A172 (cell line): ENCODE results near the gene SH3BGRL2. TPM values are rescaled to one million over a fixed set of nuclear protein-coding genes. Genes with fewer than 3 reads are reported as not detected.

ENCODE experiments used
- DNase-seq: peaks from one replicate; pipeline ENCODE4 v3.0.0-alpha.2; 2015; ENCODE audit warnings: low spot score
- total RNA-seq: library from RNA; depleted of rRNA; stranded (reverse); fragments of >200 nt; shearing (Covaris generic); gene quantifications from 2 replicates; pipeline ENCODE4 v1.2.3, GENCODE V29; 2014

Gene SH3BGRL2
- total RNA-seq, 1 experiment from 2014 or later = 1.2 TPM

DNA sequence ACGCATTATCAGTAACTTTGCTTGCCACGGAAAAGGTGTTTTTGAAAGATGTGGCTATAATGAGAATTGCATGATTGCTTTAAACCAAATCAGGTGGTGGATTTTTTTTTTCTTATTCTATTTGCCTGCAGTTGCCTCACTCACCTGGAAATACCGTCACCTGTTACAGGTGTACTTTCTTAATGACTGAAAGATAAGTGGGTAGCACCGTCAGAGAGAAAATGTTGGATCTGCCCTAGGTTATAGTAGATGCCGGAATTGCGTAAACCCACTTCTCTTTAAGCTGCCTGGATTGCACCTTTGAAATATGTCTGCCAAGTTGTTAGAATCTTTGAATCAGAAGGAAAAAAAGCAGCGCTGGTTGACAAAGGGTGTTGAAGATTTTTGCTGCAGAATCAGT, 68.5 kb downstream of the SH3BGRL2 start:
- no peak for DNase-seq

DNA sequence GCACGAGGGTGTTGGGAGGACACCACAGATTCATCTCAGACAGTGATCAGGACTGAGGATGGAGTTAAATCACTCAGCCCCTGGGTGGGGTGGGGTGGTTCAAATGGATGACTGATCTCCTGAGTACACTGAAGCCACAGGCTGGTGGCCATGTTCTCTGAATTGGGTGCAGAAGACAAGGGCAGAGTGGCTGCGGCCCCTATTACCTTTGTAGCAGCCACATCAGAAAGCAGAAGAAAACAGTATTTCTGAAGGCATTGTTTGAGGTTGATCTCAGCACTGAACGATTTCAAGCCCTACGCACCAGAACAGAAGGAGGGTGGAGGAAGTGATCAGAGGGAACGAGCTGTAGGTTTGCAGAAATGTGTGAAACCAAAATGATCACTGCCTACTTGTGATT, 71.6 kb downstream of the SH3BGRL2 start:
- no peak for DNase-seq

DNA sequence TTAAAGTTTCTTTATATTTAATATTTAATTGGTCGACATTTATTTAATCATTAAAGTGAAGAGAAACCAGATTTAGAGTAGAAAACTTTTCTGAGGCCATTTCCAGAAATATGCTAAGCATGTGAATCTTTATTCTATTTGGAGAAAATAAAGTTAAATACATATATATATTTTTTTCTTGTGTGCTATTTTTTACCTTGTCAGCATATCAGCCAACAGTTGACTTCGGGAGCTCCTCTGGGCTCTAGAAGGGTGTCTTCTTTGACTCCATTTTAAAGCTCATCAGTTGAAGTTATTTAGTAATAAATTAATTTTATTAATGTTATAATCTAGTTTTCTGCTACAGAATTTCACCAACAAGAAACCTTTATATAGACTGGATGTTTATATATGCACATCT, 73.1 kb downstream of the SH3BGRL2 start:
- DNase-seq = no peak

DNA sequence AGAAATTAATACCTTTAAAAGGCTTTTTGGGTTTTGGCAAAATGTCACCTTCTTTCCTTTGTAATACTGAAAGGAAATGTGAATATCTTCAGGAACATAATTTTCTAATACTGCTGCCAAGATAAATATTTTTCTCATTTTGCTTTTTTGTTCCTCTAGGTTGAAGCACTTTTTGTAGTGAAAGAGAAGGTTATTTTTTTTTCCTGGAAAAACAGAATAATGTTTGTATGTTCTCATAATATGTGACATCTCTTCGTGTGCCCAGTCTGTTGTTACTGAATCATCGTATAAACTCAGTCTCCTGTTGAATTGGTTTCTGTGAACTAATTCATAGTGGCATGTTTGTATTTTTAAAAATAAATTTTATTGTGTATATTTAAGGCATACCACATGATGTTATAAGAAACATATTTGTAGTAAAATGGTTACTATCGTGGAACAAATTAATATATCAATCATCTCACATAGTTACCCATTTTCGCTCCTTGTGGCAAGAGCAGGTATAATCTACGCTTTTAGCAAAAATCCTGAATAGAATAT, 74.4 kb downstream of the SH3BGRL2 start:
- DNase-seq = no peak

DNA sequence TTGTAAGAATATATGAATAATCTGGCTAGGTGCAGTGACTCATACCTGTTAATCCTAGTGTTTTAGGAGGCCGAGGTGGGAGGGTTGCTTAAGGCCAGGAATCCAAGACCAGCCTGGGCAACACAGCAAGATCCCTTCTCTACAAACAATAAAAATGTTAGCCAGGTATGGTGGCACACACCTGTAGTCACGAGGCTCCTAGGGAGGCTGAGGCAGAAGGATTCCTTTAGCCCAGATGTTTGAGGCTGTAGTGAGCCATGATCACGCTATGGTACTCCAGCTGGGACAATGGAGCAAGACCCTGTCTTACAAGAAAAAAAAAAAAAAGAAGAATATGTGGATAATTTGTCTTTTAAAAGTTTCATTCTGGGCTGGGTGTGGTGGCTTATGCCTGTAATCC, 75.4 kb downstream of the SH3BGRL2 start:
- no peak for DNase-seq

DNA sequence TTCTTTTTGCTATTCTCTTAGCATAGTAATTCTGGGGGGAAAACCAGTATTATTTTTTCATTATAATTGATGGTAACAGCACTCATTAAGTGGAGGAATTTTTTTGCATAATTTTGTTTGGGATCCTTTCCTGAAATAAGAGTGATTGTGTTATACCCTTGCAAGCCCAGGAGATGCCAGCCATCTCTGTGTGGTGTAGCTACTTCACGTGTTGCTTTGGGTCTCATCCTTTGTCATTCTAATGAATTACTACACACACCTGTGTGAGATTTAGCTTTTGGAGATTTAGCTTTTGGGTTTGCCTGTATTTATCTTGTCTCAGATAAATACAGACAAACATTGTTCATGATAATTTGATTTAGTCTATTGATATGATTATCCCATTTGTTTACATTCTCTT, 76.5 kb downstream of the SH3BGRL2 start:
- DNase-seq = no peak

DNA sequence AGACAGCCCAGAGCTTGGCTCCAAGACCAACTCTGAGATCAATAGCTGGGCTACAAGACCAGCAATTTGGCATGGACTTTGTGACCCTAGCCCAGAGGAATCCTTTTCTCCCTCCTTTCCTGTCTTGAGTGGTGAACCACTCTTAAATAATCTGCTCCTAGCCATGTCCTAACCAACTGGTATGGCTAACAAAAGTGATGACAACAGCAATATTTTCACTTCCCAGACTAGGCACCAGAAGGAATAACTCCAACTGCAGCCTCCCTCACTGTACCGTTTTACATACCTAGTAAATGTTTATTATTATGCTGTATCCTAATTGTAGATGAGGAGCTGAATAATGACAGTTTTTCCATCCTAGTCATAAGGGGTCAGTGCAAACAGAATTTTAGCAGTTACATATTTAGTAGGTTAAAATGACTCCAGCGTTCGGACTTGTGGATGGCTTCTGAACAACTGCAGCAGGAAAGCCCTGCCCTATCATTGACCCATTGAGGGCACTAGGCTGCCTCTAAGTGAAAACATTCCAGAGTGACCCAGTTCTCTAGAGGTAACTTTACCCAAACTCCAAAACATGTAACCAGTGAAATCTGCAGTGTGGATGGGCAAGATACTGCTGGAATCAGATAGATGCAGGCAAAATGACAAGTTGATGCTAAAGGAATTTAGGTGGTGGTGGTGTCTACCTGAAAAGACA, 77.1 kb downstream of the SH3BGRL2 start:
- DNase-seq = no peak

DNA sequence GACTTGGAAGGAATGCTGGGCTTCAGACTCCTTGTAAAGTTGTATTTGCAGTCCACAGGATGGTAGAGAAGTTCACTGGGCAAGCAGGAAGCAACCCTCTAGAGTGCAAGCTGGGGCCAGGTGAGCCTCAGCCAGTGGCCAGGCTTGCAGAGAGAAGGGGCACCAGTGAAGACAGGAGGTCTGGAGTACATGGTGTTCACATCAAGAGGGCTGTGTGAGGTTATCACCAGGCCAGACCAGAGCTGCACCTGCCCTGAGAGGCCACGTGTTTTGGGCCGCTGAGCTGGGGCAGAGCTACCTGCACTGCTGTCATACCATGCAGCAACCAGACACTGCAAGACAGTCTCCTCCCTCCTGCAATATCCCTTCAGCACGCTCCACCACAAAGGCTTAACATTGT, 79.0 kb downstream of the SH3BGRL2 start:
- no peak for DNase-seq

DNA sequence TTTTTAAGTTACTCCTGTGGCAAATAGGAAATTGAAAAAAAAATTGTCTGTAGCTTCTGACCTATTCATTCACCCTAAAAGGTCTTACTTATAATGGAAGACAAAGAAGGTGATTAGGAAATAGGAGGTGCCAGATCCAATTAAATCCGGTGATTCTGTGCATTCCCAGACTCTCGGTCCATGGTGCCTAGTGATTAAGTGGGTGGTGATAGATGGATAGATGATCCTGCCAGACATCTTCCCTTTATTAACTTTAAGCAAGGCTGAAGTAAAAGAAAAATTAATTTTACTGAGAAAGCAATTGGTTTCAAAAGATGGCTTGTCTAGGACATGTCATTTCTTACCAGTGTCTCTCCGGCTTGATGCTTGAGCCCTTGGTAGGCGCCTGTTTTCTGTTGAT, 80.0 kb downstream of the SH3BGRL2 start:
- DNase-seq = no peak

DNA sequence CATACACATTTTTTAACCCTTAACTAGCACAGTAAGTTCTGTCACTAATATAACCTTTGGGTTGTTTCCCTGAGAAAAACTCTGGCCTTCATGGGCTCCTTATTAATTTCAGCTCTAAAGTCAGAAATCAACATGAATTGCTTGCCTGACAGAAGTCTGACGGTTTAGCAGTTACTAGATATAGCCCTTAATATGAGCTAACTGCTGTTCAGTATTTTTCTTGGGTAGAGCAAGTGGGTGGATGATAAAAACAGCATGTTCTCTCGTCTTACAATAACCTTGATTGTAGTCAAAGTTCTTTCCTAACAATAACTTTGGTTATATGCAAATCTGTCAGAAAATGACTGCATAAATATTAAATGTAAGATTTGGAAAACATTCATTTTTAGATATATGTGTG, 81.0 kb downstream of the SH3BGRL2 start:
- no peak for DNase-seq

DNA sequence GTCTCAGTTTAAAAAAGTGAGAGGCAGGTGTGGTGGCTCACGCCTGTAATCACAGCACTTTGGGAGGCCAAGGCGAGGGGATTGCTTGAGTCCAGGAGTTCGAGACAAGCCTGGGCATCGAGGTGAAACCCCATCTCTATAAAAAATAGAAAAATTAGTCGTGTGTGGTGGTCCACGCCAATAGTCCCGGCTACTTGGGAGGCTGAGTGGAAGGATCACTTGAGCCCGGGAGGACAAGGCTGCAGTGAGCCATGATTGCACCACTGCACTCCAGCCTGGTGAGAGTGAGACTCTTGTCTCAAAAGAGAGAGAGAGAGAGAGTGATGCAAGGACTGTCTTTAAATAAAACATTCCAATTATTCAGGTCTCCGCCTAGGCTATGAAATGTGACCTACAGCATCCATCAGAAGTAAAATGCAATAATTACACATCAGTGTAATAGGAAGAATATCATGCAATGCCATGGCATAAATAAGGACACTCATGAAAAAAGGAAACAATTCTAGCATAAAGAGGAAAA, 81.5 kb downstream of the SH3BGRL2 start:
- DNase-seq = no peak

DNA sequence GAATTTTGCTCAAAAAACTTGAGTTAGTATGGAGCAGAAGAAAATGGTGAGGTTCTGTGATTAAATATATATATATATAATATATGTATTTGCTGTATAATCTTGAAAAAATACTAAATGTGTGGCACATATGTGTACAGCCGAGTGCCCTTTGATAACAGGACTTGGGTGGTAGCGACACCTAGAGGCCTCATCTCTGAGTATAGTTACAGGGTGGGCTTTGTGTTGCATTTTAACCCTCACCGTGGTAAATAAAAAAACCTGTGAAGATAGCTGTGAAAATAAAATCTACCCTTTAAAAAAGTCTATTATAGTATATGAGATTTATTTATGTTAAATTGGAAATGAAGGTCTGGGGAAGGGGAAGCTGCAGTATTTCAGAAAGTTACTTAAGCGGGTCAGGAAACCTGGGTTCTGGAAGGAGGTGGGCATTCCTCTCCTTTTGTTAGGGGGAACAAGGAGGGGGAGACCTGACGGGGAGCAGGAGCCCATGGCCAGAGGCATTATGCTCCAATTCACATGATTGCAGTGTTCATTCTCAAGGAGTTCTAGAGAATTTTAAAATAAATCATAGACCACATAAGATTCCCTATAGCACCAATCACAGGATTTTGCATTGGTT, 82.7 kb downstream of the SH3BGRL2 start:
- peak; percentile 35 for DNase-seq

DNA sequence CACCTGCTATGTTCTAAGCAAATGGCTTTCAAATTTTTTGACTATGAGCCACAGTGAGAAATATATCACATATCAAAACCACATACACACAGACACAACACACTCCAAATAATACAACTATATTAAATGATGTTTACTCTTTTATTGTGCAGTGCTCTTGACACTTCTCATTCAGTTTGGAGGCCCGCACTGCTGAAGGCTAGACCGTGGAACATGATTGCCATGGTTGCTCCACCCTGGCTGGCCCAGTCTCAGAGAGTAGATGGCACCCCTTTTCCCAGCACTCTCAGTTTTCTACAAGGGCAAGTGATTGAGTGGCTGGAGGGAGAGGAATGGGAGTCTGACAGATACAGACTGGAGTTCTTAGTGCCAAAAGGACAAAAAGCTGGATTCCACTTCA, 86.9 kb downstream of the SH3BGRL2 start:
- DNase-seq = no peak

DNA sequence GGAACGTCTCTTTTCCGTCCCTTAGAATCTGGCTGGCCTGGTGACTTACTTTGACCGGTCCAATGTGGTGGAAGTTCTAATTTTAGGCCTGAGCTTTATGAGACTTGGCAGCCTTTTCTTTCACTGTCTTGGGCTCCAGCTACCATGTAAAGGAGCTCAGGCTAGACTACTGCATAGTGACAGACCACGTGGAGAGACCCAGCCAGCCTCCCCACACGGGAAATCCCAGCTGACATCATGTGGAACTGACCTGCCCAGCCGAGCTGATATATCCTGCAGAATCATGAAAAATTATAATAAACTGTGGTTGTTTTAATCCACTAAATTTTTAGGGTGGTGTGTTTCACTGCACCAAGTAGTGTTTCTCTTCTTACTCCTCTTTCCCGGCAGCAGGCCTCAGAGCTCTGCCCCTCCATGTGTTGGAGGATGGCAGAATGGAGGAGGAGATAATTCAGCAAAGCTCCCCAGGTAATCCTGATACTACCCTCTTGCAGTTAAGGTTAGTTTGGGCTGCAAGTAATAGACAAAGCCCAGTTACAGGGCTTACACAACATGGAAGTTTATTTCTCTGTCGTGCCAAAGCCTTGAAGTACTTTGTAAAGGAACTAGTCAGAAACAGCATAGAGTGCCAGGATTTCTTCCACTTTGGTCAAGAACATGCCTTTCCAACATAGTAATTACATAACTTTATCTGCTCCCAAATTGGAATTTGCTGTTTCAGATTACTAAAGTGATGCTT, 87.5 kb downstream of the SH3BGRL2 start:
- DNase-seq = no peak

DNA sequence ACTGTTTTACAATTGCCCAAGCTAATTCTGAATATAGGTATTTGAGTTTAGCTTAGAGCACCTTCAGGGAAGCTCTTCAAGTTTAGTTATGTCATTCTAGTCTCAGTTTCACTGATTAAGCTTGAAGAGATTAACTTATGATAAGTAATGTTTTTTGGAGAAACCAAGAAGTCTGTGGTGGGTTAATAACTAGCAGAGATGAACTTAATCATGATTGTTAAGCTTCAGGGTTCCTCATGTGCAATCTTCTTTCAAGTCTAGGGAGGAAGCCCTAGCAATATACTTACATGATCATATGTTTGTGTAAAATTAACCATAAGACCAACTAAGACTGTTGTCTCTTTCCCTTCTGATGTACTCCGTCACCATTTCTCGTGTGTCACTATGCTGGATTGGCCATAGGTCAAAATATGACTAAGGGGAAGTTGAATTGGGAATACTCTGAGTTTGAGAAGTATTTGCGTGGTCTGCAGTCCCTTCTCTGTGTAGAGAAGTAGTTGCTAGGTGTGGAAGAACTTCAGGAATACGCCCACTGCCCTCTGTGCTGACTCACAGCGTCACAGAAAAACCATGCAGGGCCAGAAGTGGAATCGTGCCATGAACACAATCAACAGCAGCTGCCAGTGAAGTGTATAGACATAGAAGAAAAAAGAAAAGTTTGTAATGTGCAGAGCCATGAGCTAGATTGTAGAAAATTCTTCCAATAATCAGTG, 88.3 kb downstream of the SH3BGRL2 start:
- peak; percentile 14 for DNase-seq

DNA sequence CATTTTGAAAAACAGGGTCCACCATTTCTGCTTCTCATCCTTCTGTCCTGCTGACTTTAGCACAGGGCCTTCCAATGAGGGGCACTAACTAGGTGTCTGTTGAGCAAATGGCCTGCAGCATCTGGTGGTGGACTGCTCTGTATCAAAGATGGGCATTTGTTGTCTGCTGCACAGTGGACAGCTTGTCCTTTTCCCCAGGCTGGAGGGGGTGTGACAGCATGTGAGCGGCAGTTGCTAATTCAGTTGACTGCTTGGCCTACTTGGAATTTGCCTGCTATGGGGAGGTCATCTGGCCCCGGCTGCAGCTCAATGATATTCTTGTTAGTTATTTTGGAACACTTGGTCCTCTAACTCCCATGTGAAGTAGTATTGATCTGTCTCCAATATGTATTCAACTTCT, 93.7 kb downstream of the SH3BGRL2 start:
- DNase-seq = no peak

DNA sequence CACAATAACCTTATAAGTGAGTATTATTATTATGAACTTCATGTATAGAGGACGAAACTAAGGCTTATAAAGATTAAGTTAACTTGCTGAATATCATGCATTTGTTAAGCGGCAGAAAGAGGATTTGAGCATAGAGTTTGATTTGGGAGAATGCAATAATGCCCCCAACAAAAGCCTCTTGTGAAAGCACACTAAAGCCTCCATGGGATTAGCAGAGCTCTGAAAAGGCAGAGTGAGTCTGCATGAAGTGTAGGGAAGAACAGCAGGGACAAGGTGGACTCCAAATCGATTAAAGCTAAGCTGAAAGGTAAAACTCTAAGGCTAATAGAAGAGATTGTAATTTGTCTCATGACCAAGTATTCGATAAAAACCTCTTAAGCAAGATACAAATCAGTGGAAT, 100.3 kb downstream of the SH3BGRL2 start:
- no peak for DNase-seq

DNA sequence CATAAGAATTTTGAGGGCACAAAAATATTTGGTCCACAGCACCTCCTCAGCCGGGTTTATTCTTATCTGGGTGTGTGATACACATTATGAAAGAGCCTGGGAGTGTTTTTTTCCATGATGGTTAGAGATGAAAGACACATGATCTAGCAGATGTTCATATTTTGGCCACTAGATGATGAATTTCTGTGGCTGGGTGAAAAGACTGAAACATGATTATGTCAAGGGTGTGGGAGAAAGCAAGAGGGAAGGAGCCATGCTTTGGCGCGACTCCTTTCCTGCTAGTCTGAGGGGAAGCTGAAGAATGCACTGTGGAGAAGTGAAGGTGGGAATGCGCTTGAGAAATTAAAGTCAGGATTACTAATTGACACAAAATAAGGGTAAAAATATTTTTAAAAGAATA, 102.3 kb downstream of the SH3BGRL2 start:
- no peak for DNase-seq

DNA sequence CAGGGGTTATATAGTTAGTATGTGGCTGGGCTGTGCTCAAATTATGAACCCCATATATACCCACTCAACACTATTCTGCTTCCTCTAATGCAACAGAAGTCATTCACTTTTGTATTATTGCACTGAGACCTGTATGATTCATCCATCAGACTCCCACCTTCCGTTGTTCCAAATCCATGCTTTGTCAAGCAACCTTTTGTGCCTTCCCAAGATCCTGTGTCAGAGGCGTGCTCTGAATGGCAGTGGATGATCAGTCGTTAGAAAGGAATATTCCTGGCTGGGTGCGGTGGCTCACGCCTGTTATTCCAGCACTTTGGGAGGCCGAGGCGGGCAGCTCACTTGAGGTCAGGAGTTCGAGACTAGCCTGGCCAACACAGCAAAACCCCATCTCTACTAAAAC, 103.2 kb downstream of the SH3BGRL2 start:
- no peak for DNase-seq

DNA sequence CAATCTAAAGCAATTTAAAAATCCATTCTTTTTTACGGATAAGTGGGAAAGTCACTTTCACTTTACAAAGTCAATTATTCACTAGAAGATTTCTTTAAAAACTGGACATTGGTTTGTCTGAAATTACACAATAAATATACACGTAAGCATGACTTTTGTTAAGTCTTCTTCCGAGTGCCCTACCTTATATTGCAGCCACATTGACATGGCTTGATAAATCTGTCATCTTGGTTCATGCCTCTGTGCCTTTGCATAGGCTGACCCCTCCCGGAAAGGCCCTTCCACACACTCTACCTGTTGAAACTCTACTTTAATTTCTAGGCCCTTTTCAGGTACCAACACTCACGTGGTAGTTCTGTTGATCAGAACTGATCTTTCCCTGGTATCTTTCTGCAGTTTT, 104.1 kb downstream of the SH3BGRL2 start:
- DNase-seq = no peak

DNA sequence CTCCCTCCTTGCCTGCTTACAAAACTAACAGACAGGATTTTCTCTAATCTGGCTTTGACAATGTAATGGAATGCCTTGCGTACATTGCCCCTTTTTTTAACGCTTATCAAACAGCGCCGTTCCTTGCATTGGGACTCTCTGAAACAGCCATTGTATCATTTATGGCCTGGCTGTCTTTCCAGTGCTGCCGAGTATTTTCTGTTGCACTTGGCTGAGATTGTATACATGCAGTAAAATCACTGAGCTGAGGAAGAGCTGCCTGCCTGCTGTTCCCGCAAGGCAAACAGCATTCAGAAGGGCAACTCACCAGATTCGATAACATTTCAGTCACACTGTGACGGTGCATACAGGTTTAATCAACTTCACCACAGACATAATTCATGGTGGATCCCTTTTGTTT, 106.0 kb downstream of the SH3BGRL2 start:
- no peak for DNase-seq

DNA sequence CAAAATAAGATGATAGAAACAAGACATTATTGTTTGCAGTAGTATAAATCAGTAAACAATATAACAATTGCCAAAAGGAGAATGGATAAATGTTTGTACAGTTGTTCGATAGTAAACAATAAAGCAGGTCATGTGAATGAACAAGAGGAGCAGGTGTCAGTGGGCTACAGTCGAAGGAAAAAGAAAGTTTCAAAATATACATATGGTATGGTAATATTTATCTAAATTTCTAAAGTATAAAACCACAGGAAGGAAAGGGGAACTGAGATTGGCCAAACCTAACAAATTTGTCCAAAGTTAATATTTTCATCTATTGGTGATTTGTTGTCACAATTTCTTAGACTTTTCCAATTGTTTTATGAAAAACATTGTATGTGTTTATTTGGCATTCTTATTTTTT, 110.9 kb downstream of the SH3BGRL2 start:
- DNase-seq = no peak
